Endothelial cell of umbilical vein (primary cell): ENCODE data around the gene CELSR3. TPM values are rescaled to one million over a fixed set of nuclear protein-coding genes. Genes with fewer than 3 reads are reported as not detected.

Experiments used
- BruUV-seq: library from RNA; stranded (reverse); fragments of 400-500 nt; replicated peaks from 2 replicates; lab custom pipeline; 2021; lab: Mats Ljungman, UMichigan
- CTCF ChIA-PET: fragments of 300-600, 350-600 bp; sonication (Branson Sonifier 250); formaldehyde crosslinking; loops from one replicate; lab custom pipeline; 2021; ENCODE audit warnings: antibody characterized with exemption, inconsistent platforms; lab: Charles Lee
- POLR2A ChIA-PET: fragments of 300-600, 350-600 bp; sonication (Branson Sonifier 250); formaldehyde crosslinking; loops from one replicate; lab custom pipeline; 2021; ENCODE audit warnings: antibody characterized with exemption, inconsistent platforms; lab: Charles Lee
- DNase-seq: peaks from one replicate; pipeline ENCODE4 v3.0.0-alpha.2; 2011; ENCODE audit warnings: low read depth, low spot score
- FAIRE-seq: peaks from 2 replicates; lab custom pipeline; 2011; peaks lifted over from hg19 to GRCh38; lab: Jason Lieb, UNC
- H2AFZ ChIP-seq: 2 replicates; pipeline ENCODE4 v1.6.0; 2012; ENCODE audit warnings: low read depth, low read length, control low read depth, inconsistent platforms
- H3K27ac ChIP-seq: 2 replicates; pipeline ENCODE4 v1.5.1; 2011; ENCODE audit warnings: low read depth, mild to moderate bottlenecking, control low read depth, low read length, moderate library complexity; ENCODE audit not compliant: insufficient read depth
- H3K27me3 ChIP-seq, 2 experiments: 2 replicates each; pipeline versions ENCODE4 v1.6.0 to v1.6.1; 2011; ENCODE audit warnings: low read length in 2 of 2, mixed read lengths in 1 of 2; ENCODE audit not compliant: control insufficient read depth in 2 of 2, insufficient read depth in 2 of 2
- H3K36me3 ChIP-seq, 2 experiments: 2 replicates in 1 of 2; 3 replicates in 1 of 2; pipeline ENCODE4 v1.5.1; 2011; ENCODE audit warnings: low read length in 2 of 2, mild to moderate bottlenecking in 1 of 2, moderate library complexity in 1 of 2; ENCODE audit not compliant: control insufficient read depth in 2 of 2, insufficient read depth in 2 of 2; ENCODE audit errors: extremely low read depth in 1 of 2
- H3K4me1 ChIP-seq: 3 replicates; pipeline ENCODE4 v1.5.1; 2011; ENCODE audit warnings: mild to moderate bottlenecking, low read length; ENCODE audit not compliant: control insufficient read depth, insufficient read depth; ENCODE audit errors: extremely low read depth
- H3K4me2 ChIP-seq: 2 replicates; pipeline ENCODE4 v1.6.1; 2011; ENCODE audit warnings: low read length, control low read depth, mixed read lengths; ENCODE audit not compliant: insufficient read depth
- H3K4me3 ChIP-seq, 3 experiments: fragments of 200-600 bp in 1 of 3; sonication (generic), shearing (Covaris generic) in 1 of 3; replicated peaks in 1 of 3; 2 replicates each; pipeline ENCODE4 v1.5.1; 2011 to 2016; ENCODE audit warnings: control low read depth in 3 of 3, low read length in 3 of 3, mild to moderate bottlenecking in 2 of 3, inconsistent platforms in 1 of 3, low read depth in 1 of 3, moderate library complexity in 1 of 3; ENCODE audit not compliant: insufficient read depth in 1 of 3
- H3K79me2 ChIP-seq: 2 replicates; pipeline ENCODE4 v1.6.0; 2012; ENCODE audit warnings: low read length, inconsistent platforms; ENCODE audit not compliant: control insufficient read depth, insufficient read depth
- H3K9ac ChIP-seq: replicated peaks from 2 replicates; pipeline ENCODE3; 2011; ENCODE audit warnings: low read length, control low read depth; ENCODE audit not compliant: insufficient read depth; ENCODE audit errors: extremely low read depth
- H3K9me1 ChIP-seq: replicated peaks from 3 replicates; pipeline ENCODE4 v1.6.0; 2011; ENCODE audit warnings: mild to moderate bottlenecking, low read length; ENCODE audit not compliant: control insufficient read depth, insufficient read depth; ENCODE audit errors: extremely low read depth
- H3K9me3 ChIP-seq: replicated peaks from 2 replicates; pipeline ENCODE4 v1.5.1; 2012; ENCODE audit warnings: low read length, inconsistent platforms; ENCODE audit not compliant: control insufficient read depth, insufficient read depth
- H4K20me1 ChIP-seq: replicated peaks from 2 replicates; pipeline ENCODE3; 2011; ENCODE audit warnings: mild to moderate bottlenecking, low read length; ENCODE audit not compliant: control insufficient read depth, insufficient read depth; ENCODE audit errors: extremely low read depth
- CTCF ChIP-seq, 2 donors: IDR thresholded peaks; 1 replicate in 1 of 2; 2 replicates in 1 of 2; pipeline ENCODE4 v1.5.1; 2011; ENCODE audit warnings: low read length in 2 of 2, mild to moderate bottlenecking in 2 of 2, moderate library complexity in 2 of 2, control low read depth in 1 of 2, inconsistent platforms in 1 of 2, low read depth in 1 of 2; ENCODE audit not compliant: insufficient read depth in 1 of 2; ENCODE audit errors: extremely low read depth in 1 of 2
- EZH2 ChIP-seq: IDR thresholded peaks from 2 replicates; pipeline ENCODE4 v1.6.1; 2012; ENCODE audit warnings: borderline replicate concordance, low read depth, mild to moderate bottlenecking, moderate library complexity, low read length, inconsistent platforms; ENCODE audit not compliant: severe bottlenecking
- FOS ChIP-seq: IDR thresholded peaks from 2 replicates; pipeline ENCODE4 v1.6.1; 2011; ENCODE audit warnings: mild to moderate bottlenecking, low read length, moderate library complexity, borderline replicate concordance; ENCODE audit not compliant: insufficient read depth
- GATA2 ChIP-seq: IDR thresholded peaks from 2 replicates; pipeline ENCODE4 v1.7.0; 2011; ENCODE audit warnings: low read depth, mild to moderate bottlenecking, moderate library complexity, mixed read lengths, low read length; ENCODE audit not compliant: insufficient read length, insufficient read depth
- JUN ChIP-seq: IDR thresholded peaks from 2 replicates; pipeline ENCODE4 v1.6.1; 2011; ENCODE audit warnings: borderline replicate concordance, low read depth; ENCODE audit not compliant: insufficient read length, insufficient read depth
- MAX ChIP-seq: IDR thresholded peaks from 2 replicates; pipeline ENCODE4 v1.6.1; 2011; ENCODE audit not compliant: insufficient read depth, insufficient read length
- MYC ChIP-seq: IDR thresholded peaks from one replicate; pipeline ENCODE4 v1.6.1; 2011; ENCODE audit warnings: mild to moderate bottlenecking, low read depth, low read length
- POLR2A ChIP-seq: IDR thresholded peaks from 2 replicates; pipeline ENCODE4 v1.6.1; 2012; ENCODE audit warnings: low read depth, mild to moderate bottlenecking, control low read depth, low read length
- POLR2AphosphoS5 ChIP-seq: IDR thresholded peaks from 2 replicates; pipeline ENCODE4 v1.6.1; 2012; ENCODE audit warnings: low read depth, mild to moderate bottlenecking, control low read depth, low read length, moderate library complexity; ENCODE audit not compliant: insufficient read depth
- dilution Hi-C: fragments of 300-500 bp; cut with MboI; formaldehyde crosslinking; loops from one replicate; pipeline ENCODE4 v1.15.0; 2019; ENCODE audit warnings: low sequenced_read_pairs; ENCODE audit not compliant: extremely low pct_ligation_motif_present
- intact Hi-C: fragments of 100-400 bp; cut with micrococcal nuclease; formaldehyde crosslinking; loops from one replicate; pipeline ENCODE4 v1.10.0; 2022
- polyA plus RNA-seq, 4 experiments: library from polyadenylated mRNA; depleted of rRNA in 3 of 4; stranded (reverse) in 3 of 4; unstranded in 1 of 4; fragments of >200 nt; gene quantifications; 2 replicates each; pipeline versions ENCODE4 v1.2.1 to v1.2.3, GENCODE V29; 2011 to 2012; ENCODE audit warnings: missing spikeins in 1 of 4
- total RNA-seq: library from RNA; stranded (reverse); gene quantifications from 2 replicates; pipeline ENCODE4 v1.2.3, GENCODE V29; 2021

The CELSR3 gene
- total and polyA plus RNA-seq, 2 donors (not counting 3 experiments of a cell fraction or from before 2014, with no cell fraction given): 0.25 to 0.71 TPM

GRCh38 chr3:48656841-48657281, 5.8 kb downstream of the CELSR3 start:
- Histone ChIP-seq H4K20me1 (no peaks in the 10 kb centered on the region), H3K9ac (no peak overlapping the region), H3K36me3 (no peaks in the 10 kb centered on the region), H2AFZ (peak overlapping the region; percentile 92), H3K4me2 (peak overlapping the region; percentile 35), H3K9me3 (no peaks in the 10 kb centered on the region), H3K4me3 (peak overlapping the region in 2 of 3 experiments; percentile 18 to 46), H3K27me3 (peaks cover 0 to under 1% of the 10 kb centered on the region in 2 experiments), H3K4me1 (peaks cover 7% of the 10 kb centered on the region), H3K27ac (no peak overlapping the region), H3K79me2 (no peaks in the 10 kb centered on the region), H3K9me1 (no peaks in the 10 kb centered on the region)
- FAIRE-seq (no peak), DNase-seq (no peak)
- intact Hi-C loops (loop anchor here (1.0 to 2.0 kb wide), 5 partner anchors 22 to 256 kb away; partner anchors contain the start of genes SLC26A6 and UQCRC1), dilution Hi-C loops (no loop called here)
- ChIA-PET POLR2A (no interaction called here), CTCF (interaction anchor here (0.7 to 5.1 kb wide), 6 partner anchors 12 to 257 kb away, joined by 3 to 32 read pairs (median 3); partner anchors contain the start of genes NCKIPSD, PFKFB4 and SLC26A6)
- TF ChIP-seq JUN (no peak), CTCF (IDR thresholded peaks at IDR 0.05; ENCODE audit: extremely low read depth in 1 of 2, insufficient read depth in 1 of 2, low read depth in 1 of 2, low read length in 2 of 2) (no peak), POLR2A (no peak), MYC (no peak), GATA2 (no peak), EZH2 (no peak), POLR2AphosphoS5 (no peak), FOS (no peak), MAX (no peak)
- no TSS peak for BruUV-seq
